ENCODE results near the gene NRP1.

NRP1 gene

DNA sequence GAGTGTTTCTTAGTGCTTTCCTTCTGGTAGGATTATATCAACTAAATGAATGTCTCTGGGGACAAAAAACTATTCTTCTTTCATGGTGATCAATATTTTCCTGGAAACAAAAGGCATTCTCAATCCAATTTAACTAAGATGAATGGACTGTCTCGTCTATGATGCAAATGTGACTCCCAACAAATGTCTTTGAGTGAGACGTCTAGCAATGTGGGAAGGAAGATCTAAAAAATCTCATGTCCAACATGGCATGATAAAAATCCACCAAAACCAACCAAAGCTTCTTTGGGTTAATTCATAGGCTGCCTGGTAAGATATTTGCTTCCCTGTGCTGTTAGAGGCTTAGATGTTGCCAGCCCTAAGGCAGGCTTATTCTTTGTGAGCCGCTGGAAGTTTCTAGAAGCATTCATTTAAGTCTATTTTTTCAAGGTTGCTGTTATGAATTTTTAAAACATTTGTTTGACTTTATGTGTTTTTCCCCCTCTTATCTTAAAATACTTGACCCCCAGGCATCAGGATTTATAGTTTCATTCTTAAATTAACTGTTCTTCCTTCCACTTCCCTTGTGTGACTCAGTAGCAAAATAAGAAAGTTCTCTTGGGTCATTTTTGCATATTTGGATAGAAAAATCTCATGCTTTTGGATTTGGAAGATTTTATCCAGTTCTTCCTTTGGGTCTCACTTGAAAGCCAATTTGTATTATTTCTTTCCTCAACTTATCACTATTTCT lies 156.3 kb downstream of the NRP1 start:
- no peak overlapping the region for H3K4me3 Mint-ChIP-seq
- no peak overlapping the region for H3K27ac Mint-ChIP-seq
- peaks cover 55% of the 10 kb centered on the region for H3K36me3 Mint-ChIP-seq (ENCODE audit: low read depth)
- no peaks in the 10 kb centered on the region for H3K9me3 Mint-ChIP-seq
- no peaks in the 10 kb centered on the region for H3K27me3 Mint-ChIP-seq
- no peaks in the 10 kb centered on the region for H3K4me1 Mint-ChIP-seq (ENCODE audit: low read depth)
- intact Hi-C loops (cut with micrococcal nuclease), result no loop called here

DNA sequence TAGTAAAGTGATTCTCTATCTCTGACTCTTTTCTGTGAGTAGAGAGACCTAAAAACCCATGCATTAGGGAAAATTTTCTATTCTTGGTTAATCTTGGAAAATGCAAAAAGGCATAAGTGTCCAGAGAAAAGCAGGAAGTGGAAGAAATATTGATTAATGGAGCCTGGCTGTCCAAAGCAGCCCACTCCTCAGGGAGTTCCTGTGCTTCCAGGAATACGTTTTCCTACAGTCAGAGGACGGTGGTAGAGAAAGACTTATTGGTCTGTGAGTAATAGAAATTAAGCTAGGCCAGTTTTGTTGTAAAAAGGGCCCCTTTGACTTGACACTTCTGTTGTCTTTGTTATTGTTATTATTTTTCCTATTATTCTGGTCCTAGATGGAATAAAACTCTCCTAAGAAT lies 157.8 kb downstream of the NRP1 start:
- peaks cover 40% of the 10 kb centered on the region for H3K36me3 Mint-ChIP-seq (ENCODE audit: low read depth)
- H3K27ac Mint-ChIP-seq, result no peak overlapping the region
- no peaks in the 10 kb centered on the region for H3K9me3 Mint-ChIP-seq
- H3K4me3 Mint-ChIP-seq, result no peak overlapping the region
- H3K27me3 Mint-ChIP-seq, result no peaks in the 10 kb centered on the region
- intact Hi-C loops (cut with micrococcal nuclease), result no loop called here
- H3K4me1 Mint-ChIP-seq (ENCODE audit: low read depth), result no peaks in the 10 kb centered on the region

DNA sequence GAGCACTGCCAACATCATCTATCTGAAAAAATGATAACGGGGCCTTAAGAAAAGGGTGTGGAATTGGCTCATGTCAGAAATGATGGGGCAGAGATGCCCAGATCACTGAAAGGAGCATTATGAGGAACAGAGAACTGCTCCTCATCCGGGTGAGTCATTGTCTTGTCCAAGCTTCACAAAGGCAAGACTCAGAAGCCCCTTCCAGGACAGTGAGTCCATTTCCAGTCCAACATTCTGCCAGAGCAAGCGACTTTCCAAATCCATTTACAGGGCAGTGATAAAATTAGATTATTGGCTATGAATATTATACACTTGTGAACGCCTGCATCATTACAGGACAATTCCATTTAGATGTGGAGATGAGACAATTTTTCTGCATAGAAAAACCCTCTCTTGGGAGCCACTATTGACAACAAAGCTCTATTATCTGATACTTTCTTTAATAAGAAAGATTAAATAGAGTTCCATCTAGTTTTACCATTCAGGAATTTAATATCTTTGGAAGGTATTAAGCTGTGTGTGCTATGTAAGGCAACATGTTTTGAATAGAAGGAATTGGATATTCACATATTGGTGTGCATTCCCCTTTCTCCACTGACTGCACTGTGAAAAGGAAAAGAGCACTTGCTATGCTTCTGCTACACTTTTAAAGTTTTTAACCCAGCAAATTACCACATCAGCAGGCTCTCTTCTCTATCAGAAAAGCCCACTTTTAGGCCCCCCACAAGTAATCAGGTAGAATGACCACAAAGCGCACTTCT lies 159.6 kb downstream of the NRP1 start:
- Mint-ChIP-seq H3K36me3 (ENCODE audit: low read depth) (peaks cover 22% of the 10 kb centered on the region), H3K9me3 (no peaks in the 10 kb centered on the region), H3K4me3 (no peak overlapping the region), H3K27ac (no peak overlapping the region), H3K27me3 (no peaks in the 10 kb centered on the region), H3K4me1 (ENCODE audit: low read depth) (no peaks in the 10 kb centered on the region)
- intact Hi-C loops (cut with micrococcal nuclease), result no loop called here

- Mint-ChIP-seq H3K27me3 (peaks cover 3% of the 10 kb centered on the region), H3K4me3 (no peak overlapping the region), H3K27ac (no peak overlapping the region), H3K36me3 (ENCODE audit: low read depth) (no peaks in the 10 kb centered on the region), H3K4me1 (ENCODE audit: low read depth) (no peaks in the 10 kb centered on the region), H3K9me3 (no peaks in the 10 kb centered on the region)
- intact Hi-C loops (cut with micrococcal nuclease), result no loop called here
Observed at GRCh38 chr10:33165911-33166310, 168.6 kb downstream of the NRP1 start.

- peaks cover 3% of the 10 kb centered on the region for H3K27me3 Mint-ChIP-seq
- H3K9me3 Mint-ChIP-seq, result no peaks in the 10 kb centered on the region
- H3K4me3 Mint-ChIP-seq, result no peak overlapping the region
- no peak overlapping the region for H3K27ac Mint-ChIP-seq
- H3K36me3 Mint-ChIP-seq (ENCODE audit: low read depth), result no peaks in the 10 kb centered on the region
- intact Hi-C loops (cut with micrococcal nuclease), result no loop called here
- H3K4me1 Mint-ChIP-seq (ENCODE audit: low read depth), result no peaks in the 10 kb centered on the region
Observed at GRCh38 chr10:33164060-33164709, 170.3 kb downstream of the NRP1 start.

DNA sequence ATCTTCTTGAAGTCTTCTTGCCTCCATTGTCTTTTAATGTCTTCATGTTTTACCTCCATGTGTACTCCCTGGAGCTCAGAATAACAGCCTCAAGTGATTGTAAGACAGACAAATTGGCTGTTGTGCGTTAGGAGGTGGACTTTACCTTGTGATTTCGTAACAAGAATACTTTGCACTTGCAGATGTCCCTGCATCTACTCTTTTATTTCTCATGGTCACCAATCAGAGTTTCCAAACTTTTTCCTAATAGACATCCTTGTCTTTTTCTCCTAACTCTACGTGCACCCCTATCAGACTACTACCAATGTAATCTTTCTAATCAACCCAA lies 172.3 kb downstream of the NRP1 start:
- intact Hi-C loops (cut with micrococcal nuclease), result no loop called here
- Mint-ChIP-seq H3K4me3 (no peak overlapping the region), H3K27ac (no peak overlapping the region), H3K9me3 (no peaks in the 10 kb centered on the region), H3K27me3 (peaks cover 3% of the 10 kb centered on the region), H3K4me1 (ENCODE audit: low read depth) (no peaks in the 10 kb centered on the region), H3K36me3 (ENCODE audit: low read depth) (no peaks in the 10 kb centered on the region)

DNA sequence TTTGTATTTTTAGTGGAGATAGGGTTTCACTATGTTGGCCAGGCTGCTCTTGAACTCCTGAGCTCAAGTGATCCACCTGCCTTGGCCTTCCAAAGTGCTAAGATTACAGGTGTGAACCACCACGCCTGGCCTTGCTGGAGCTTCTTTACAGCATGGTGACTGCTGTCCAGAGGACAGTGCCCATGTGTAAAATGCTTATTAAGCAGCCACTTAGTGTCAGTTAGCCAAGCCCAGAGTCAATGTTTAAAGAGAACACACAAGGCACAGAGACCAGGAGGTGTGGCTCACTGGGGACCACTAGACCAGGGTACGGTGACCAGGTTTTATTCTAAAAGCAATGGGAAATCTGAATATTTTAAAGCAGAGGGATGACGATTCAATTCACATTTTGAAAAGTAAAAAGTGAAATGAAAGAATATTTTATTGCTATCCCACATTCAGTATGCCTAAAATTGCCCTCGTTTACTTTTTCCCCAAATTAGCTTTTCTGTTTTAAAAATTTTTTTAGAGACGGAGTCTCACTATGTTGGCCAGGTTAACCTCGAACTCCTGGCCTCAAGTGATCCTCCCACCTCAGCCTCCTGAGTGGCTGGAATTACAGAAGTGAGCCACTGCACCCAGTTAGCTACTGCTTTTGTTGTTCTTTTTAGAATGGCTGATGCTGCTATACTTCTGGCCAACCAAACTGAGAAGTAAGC lies 172.8 kb downstream of the NRP1 start:
- Mint-ChIP-seq H3K36me3 (ENCODE audit: low read depth) (no peaks in the 10 kb centered on the region), H3K4me1 (ENCODE audit: low read depth) (no peaks in the 10 kb centered on the region), H3K4me3 (no peak overlapping the region), H3K9me3 (no peaks in the 10 kb centered on the region), H3K27ac (no peak overlapping the region), H3K27me3 (peaks cover 3% of the 10 kb centered on the region)
- intact Hi-C loops (cut with micrococcal nuclease), result no loop called here

DNA sequence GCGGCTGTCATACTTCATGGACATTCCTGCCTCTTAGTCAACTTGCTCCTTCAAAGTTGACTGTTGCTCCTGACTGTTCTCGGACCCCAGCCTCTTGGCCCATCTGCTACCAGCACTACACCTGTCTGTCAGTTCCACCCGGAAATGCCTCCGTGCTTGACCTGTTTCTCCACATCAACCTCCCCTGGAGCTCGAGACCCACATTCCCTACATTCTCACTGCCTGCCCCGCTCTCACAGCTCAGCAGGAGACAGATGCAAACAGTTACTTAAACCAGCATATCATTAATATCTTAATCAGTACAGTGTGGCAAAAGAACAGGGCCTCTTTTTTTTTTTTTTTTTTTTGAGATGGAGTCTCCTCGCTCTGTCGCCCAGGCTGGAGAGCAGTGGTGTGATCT lies 174.3 kb downstream of the NRP1 start:
- Mint-ChIP-seq H3K4me1 (ENCODE audit: low read depth) (no peaks in the 10 kb centered on the region), H3K36me3 (ENCODE audit: low read depth) (no peaks in the 10 kb centered on the region), H3K27me3 (no peaks in the 10 kb centered on the region), H3K27ac (no peak overlapping the region), H3K9me3 (no peaks in the 10 kb centered on the region), H3K4me3 (no peak overlapping the region)
- intact Hi-C loops (cut with micrococcal nuclease), result no loop called here

GRCh38 chr10:33157103-33157502 lies 177.4 kb downstream of the NRP1 start:
- no peak overlapping the region for H3K27ac Mint-ChIP-seq
- no peaks in the 10 kb centered on the region for H3K27me3 Mint-ChIP-seq
- H3K36me3 Mint-ChIP-seq (ENCODE audit: low read depth), result no peaks in the 10 kb centered on the region
- H3K4me1 Mint-ChIP-seq (ENCODE audit: low read depth), result no peaks in the 10 kb centered on the region
- intact Hi-C loops (cut with micrococcal nuclease), result loop anchor here (5.0 kb wide), 1 partner anchor 360 kb away; no protein-coding TSS in a partner anchor
- H3K9me3 Mint-ChIP-seq, result no peaks in the 10 kb centered on the region
- H3K4me3 Mint-ChIP-seq, result no peak overlapping the region

DNA sequence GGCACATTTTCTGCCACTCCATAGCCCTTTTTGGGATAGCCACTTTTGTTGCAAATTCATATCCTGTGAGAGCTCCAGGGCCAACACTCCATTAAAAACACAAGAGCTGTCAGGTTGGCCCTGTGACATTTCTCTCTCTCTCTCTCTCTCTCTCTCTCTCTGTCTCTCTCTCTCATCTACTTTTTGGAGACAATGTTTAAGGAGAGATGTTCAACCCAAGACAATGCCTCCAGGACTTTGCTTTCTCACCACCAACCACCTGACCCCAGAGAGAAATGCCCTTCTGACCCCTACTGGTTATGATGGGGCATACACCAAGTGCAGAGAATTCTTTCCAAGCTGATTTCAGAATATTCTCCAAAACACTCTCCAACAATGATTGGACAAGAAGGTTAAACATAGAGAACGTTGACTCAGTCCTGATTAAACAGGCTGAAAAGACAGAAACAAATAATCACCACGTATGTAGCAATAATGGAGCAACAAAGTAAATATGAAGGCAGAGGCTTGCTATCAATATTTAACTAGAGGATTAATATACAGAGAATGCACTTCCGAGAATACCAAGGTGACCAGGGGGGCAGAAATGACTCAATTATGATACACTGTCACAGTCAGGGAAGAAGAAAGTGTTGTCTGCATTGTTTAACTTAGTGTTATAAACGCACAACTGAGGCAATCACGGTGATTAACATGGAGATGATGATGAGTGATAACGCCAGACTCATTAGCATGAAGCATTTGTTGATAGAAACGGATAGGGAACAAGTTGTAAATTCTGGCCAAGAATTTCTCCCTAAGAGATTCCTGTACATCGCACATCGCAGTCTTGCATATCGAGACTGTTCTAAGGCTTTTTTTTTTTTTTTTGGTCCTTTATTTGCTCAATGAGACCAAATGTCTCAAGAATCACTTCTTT lies 178.5 kb downstream of the NRP1 start:
- Mint-ChIP-seq H3K27ac (no peak overlapping the region), H3K9me3 (no peaks in the 10 kb centered on the region), H3K36me3 (ENCODE audit: low read depth) (no peaks in the 10 kb centered on the region), H3K27me3 (no peaks in the 10 kb centered on the region), H3K4me1 (ENCODE audit: low read depth) (no peaks in the 10 kb centered on the region), H3K4me3 (no peak overlapping the region)
- intact Hi-C loops (cut with micrococcal nuclease), result loop anchor here (5.0 kb wide), 1 partner anchor 359 kb away; no protein-coding TSS in a partner anchor

DNA sequence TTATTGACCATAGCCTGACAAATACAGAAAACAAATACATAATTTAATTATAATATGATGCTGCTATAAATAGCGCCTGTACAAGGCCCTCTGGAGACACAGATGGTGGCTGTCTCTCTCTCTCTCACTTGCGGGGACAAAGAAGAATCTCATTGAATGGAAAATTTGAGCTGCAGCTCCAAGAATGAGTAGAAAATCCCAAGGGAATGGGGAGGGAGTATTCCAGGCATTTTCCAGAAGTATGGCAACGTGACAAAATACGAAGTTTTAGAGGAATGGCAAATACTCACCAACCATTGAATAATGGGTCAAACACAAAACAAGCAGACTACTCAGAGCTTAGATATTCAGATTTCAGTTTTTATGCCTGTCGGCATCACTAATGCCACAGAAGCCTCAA lies 179.9 kb downstream of the NRP1 start:
- H3K27me3 Mint-ChIP-seq, result peaks cover 1% of the 10 kb centered on the region
- no peak overlapping the region for H3K27ac Mint-ChIP-seq
- no peak overlapping the region for H3K4me3 Mint-ChIP-seq
- H3K36me3 Mint-ChIP-seq (ENCODE audit: low read depth), result no peaks in the 10 kb centered on the region
- H3K4me1 Mint-ChIP-seq (ENCODE audit: low read depth), result no peaks in the 10 kb centered on the region
- intact Hi-C loops (cut with micrococcal nuclease), result no loop called here
- no peaks in the 10 kb centered on the region for H3K9me3 Mint-ChIP-seq

DNA sequence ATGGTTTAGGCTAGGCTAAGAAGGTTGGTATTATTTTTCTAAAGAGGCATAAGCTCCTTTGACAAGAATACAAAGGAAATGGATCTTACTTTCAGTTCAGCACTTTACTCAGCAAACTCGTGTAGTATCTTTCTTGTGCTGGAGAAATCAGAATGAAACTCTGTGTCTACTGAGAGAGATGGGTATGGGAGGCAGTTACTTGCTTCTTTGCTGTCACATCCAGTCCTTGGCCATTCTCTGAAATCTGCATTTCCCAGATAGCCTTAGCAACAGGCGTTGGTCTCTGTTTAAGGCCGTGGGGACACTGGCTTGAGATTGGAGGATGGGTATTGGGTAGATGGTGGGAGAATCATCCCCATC lies 180.5 kb downstream of the NRP1 start:
- H3K4me1 Mint-ChIP-seq (ENCODE audit: low read depth), result no peaks in the 10 kb centered on the region
- no peaks in the 10 kb centered on the region for H3K36me3 Mint-ChIP-seq (ENCODE audit: low read depth)
- no peaks in the 10 kb centered on the region for H3K9me3 Mint-ChIP-seq
- no peak overlapping the region for H3K27ac Mint-ChIP-seq
- H3K27me3 Mint-ChIP-seq, result peaks cover 1% of the 10 kb centered on the region
- intact Hi-C loops (cut with micrococcal nuclease), result no loop called here
- no peak overlapping the region for H3K4me3 Mint-ChIP-seq

DNA sequence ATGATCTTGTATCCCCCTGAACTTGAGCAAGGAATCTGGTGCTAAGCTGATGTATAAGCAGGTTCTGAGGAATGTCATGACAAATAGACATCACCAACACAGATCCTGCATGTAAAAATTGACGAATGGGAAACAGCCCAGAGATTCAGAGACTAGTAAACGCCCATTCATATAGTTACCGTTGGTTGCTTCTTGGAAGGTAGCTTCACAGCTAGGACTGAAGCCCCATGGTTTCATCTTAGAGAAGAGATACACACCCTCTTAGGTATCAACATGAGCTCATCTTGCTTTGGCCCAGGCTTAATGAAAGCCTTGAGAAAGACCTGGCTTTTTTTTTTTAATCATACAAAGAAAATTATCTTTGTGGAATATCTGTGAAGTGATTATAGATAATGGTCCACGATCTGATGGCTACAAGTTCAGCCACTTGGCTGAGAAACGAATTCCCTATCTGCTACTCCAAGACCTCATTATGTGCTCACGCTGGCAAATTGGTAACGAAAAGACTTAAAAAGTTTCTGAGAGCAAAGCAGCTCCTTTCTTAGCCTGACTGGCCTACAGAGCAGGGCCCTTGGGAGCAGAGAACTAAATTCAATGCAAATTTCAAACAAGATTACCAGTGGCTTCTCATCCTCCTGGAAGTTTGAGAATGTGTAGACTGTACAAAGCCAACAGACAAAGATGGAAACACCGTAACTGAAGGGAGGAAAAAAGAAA lies 181.1 kb downstream of the NRP1 start:
- Mint-ChIP-seq H3K36me3 (ENCODE audit: low read depth) (no peaks in the 10 kb centered on the region), H3K4me1 (ENCODE audit: low read depth) (no peaks in the 10 kb centered on the region), H3K27me3 (peaks cover 1% of the 10 kb centered on the region), H3K9me3 (no peaks in the 10 kb centered on the region), H3K27ac (no peak overlapping the region), H3K4me3 (no peak overlapping the region)
- intact Hi-C loops (cut with micrococcal nuclease), result no loop called here
